ENCODE measurements around the gene RAP1GAP2. TPM values are rescaled to one million over a fixed set of nuclear protein-coding genes. Genes with fewer than 3 reads are reported as not detected.

The RAP1GAP2 gene
- total RNA-seq, 4 donors from 2014 or later = 30.6 to 60.2 (median 41.9) TPM

GRCh38 chr17:2978116-2978515 lies 181.9 kb downstream of the RAP1GAP2 start:
- H3K27ac ChIP-seq = no peak overlapping the region
- no peaks in the 10 kb centered on the region for H3K4me1 ChIP-seq
- no peak for DNase-seq
- no peak for TF ChIP-seq POLR2A (IDR thresholded peaks at IDR 0.05)
- no peak for TF ChIP-seq CTCF (IDR thresholded peaks at IDR 0.05)
- H3K4me3 ChIP-seq = no peak overlapping the region
- H3K36me3 ChIP-seq = peaks cover 0 to 15% (median 0%) of the 10 kb centered on the region in 3 donors
- no peaks in the 10 kb centered on the region for H3K27me3 ChIP-seq
- no peaks in the 10 kb centered on the region for H3K9me3 ChIP-seq

GRCh38 chr17:2978991-2979390 lies 182.8 kb downstream of the RAP1GAP2 start:
- H3K36me3 ChIP-seq = peaks cover 0 to 15% (median 0%) of the 10 kb centered on the region in 3 donors
- no peaks in the 10 kb centered on the region for H3K27me3 ChIP-seq
- no peaks in the 10 kb centered on the region for H3K9me3 ChIP-seq
- H3K4me3 ChIP-seq = no peak overlapping the region
- no peak overlapping the region for H3K27ac ChIP-seq
- TF ChIP-seq POLR2A (IDR thresholded peaks at IDR 0.05) (no peak), CTCF (IDR thresholded peaks at IDR 0.05) (no peak)
- H3K4me1 ChIP-seq = no peaks in the 10 kb centered on the region
- DNase-seq = no peak

GRCh38 chr17:2980211-2980903 lies 184.1 kb downstream of the RAP1GAP2 start:
- Histone ChIP-seq H3K9me3 (no peaks in the 10 kb centered on the region), H3K36me3 (peaks cover 0 to 22% (median 0%) of the 10 kb centered on the region in 3 donors), H3K27ac (no peak overlapping the region), H3K27me3 (no peaks in the 10 kb centered on the region), H3K4me1 (no peaks in the 10 kb centered on the region), H3K4me3 (no peak overlapping the region)
- TF ChIP-seq CTCF (IDR thresholded peaks at IDR 0.05) (no peak), POLR2A (IDR thresholded peaks at IDR 0.05) (no peak)
- peak in 1 of 3 donors; percentile 33 for DNase-seq

GRCh38 chr17:2980904-2981246 lies 184.6 kb downstream of the RAP1GAP2 start:
- H3K4me1 ChIP-seq = no peaks in the 10 kb centered on the region
- TF ChIP-seq POLR2A (IDR thresholded peaks at IDR 0.05) (no peak), CTCF (IDR thresholded peaks at IDR 0.05) (no peak)
- no peaks in the 10 kb centered on the region for H3K9me3 ChIP-seq
- no peak overlapping the region for H3K27ac ChIP-seq
- DNase-seq = peak in 1 of 3 donors; percentile 15
- H3K4me3 ChIP-seq = no peak overlapping the region
- no peaks in the 10 kb centered on the region for H3K27me3 ChIP-seq
- H3K36me3 ChIP-seq = peaks cover 0 to 28% (median 0%) of the 10 kb centered on the region in 3 donors

- peaks cover 0 to 31% (median 0%) of the 10 kb centered on the region in 3 donors for H3K36me3 ChIP-seq
- peak in 1 of 3 donors; percentile 22 for DNase-seq
These were observed 185.1 kb downstream of the RAP1GAP2 start for GRCh38 chr17:2981325-2981724.

GRCh38 chr17:2982854-2983253 lies 186.6 kb downstream of the RAP1GAP2 start:
- no peaks in the 10 kb centered on the region for H3K4me1 ChIP-seq
- no peaks in the 10 kb centered on the region for H3K9me3 ChIP-seq
- peak overlapping the region in 1 of 4 donors; percentile 39 for H3K27ac ChIP-seq
- TF ChIP-seq CTCF (IDR thresholded peaks at IDR 0.05) (peak in 1 of 6 experiments; percentile 4), POLR2A (IDR thresholded peaks at IDR 0.05) (no peak)
- no peak overlapping the region for H3K4me3 ChIP-seq
- H3K36me3 ChIP-seq = peaks cover 0 to 31% (median 0%) of the 10 kb centered on the region in 3 donors
- H3K27me3 ChIP-seq = no peaks in the 10 kb centered on the region
- DNase-seq = peak in 1 of 3 donors; percentile 69

More at GRCh38 chr17:2981325-2981724, 185.1 kb downstream of the RAP1GAP2 start:
- H3K27me3 ChIP-seq = no peaks in the 10 kb centered on the region
- H3K4me3 ChIP-seq = no peak overlapping the region
- no peaks in the 10 kb centered on the region for H3K4me1 ChIP-seq
- TF ChIP-seq POLR2A (IDR thresholded peaks at IDR 0.05) = no peak
- no peak overlapping the region for H3K27ac ChIP-seq
- no peaks in the 10 kb centered on the region for H3K9me3 ChIP-seq

Measured in Peyer's patch (tissue), 4 donors.